SK-N-SH (cell line): ENCODE results near the gene TTC16. TPM values are rescaled to one million over a fixed set of nuclear protein-coding genes. Genes with fewer than 3 reads are reported as not detected.

ENCODE experiments used
- CTCF ChIA-PET: fragments of 300-600, 350-600 bp; formaldehyde crosslinking; extraction: SDS; loops from one replicate; lab custom pipeline; 2021; lab: Yijun Ruan, JAX
- POLR2A ChIA-PET: fragments of 350-600 bp; sonication (Branson Sonifier 250); formaldehyde crosslinking; extraction: SDS; loops from one replicate; lab custom pipeline; 2020; ENCODE audit warnings: antibody characterized with exemption, inconsistent platforms; lab: Yijun Ruan, JAX
- DNase-seq: peaks from one replicate; pipeline ENCODE4 v3.0.0; 2012
- H2AFZ ChIP-seq: fragments of 200-600 bp; sonication (generic); 2 replicates; pipeline ENCODE4 v1.8.1; 2016; ENCODE audit warnings: antibody characterized with exemption, mild to moderate bottlenecking, low read depth
- H3F3A ChIP-seq: fragments of 200-600 bp; sonication (generic); replicated peaks from 2 replicates; pipeline ENCODE3; 2016; ENCODE audit warnings: antibody characterized with exemption, mild to moderate bottlenecking; ENCODE audit not compliant: insufficient read depth
- H3K27ac ChIP-seq, 2 experiments: fragments of 200-500 bp in 1 of 2; fragments of 200-600 bp in 1 of 2; sonication (Bioruptor generic) in 1 of 2; sonication (generic), shearing (Covaris generic) in 1 of 2; 2 replicates each; pipeline versions ENCODE4 v1.5.1 to v1.6.1; 2014 to 2016; ENCODE audit warnings: low read depth in 2 of 2, inconsistent platforms in 1 of 2, low read length in 1 of 2, mild to moderate bottlenecking in 1 of 2, mixed read lengths in 1 of 2
- H3K27me3 ChIP-seq: fragments of 200-600 bp; sonication (generic), shearing (Covaris generic); 2 replicates; pipeline ENCODE4 v1.6.1; 2016; ENCODE audit warnings: mixed run types; ENCODE audit not compliant: insufficient read depth
- H3K36me3 ChIP-seq, 2 experiments: fragments of 200-500 bp in 1 of 2; fragments of 200-600 bp in 1 of 2; sonication (Bioruptor generic) in 1 of 2; sonication (generic) in 1 of 2; replicated peaks in 1 of 2; 2 replicates each; pipeline versions ENCODE3 to v1.5.1; 2014 to 2016; ENCODE audit warnings: low read length in 1 of 2, mild to moderate bottlenecking in 1 of 2; ENCODE audit not compliant: insufficient read depth in 2 of 2, control insufficient read depth in 1 of 2
- H3K4me1 ChIP-seq, 2 experiments: fragments of 200-500 bp in 1 of 2; fragments of 200-600 bp in 1 of 2; sonication (Bioruptor generic) in 1 of 2; sonication (generic), shearing (Covaris generic) in 1 of 2; 2 replicates each; pipeline versions ENCODE4 v1.5.1 to v1.6.1; 2014 to 2016; ENCODE audit warnings: low read depth in 1 of 2, low read length in 1 of 2, mixed run types in 1 of 2; ENCODE audit not compliant: insufficient read depth in 2 of 2, control insufficient read depth in 1 of 2
- H3K4me2 ChIP-seq: fragments of 200-600 bp; sonication (generic), shearing (Covaris generic); 2 replicates; pipeline ENCODE4 v1.6.1; 2017; ENCODE audit warnings: mixed run types
- H3K4me3 ChIP-seq, 2 experiments: fragments of 200-500 bp in 1 of 2; fragments of 200-600 bp in 1 of 2; sonication (Bioruptor generic) in 1 of 2; sonication (generic), shearing (Covaris generic) in 1 of 2; 2 replicates each; pipeline versions ENCODE4 v1.5.1 to v1.8.1; 2014 to 2016; ENCODE audit warnings: low read depth in 2 of 2, inconsistent platforms in 1 of 2, low read length in 1 of 2, mild to moderate bottlenecking in 1 of 2, mixed read lengths in 1 of 2, moderate library complexity in 1 of 2
- H3K79me2 ChIP-seq: fragments of 200-600 bp; sonication (generic); 2 replicates; pipeline ENCODE4 v1.8.1; 2017; ENCODE audit warnings: mild to moderate bottlenecking; ENCODE audit not compliant: insufficient read depth
- H3K9ac ChIP-seq: fragments of 200-600 bp; sonication (generic); 2 replicates; pipeline ENCODE4 v1.6.1; 2017; ENCODE audit warnings: mixed run types
- H3K9me2 ChIP-seq: fragments of 200-600 bp; sonication (generic); 2 replicates; pipeline ENCODE4 v1.6.1; 2017; ENCODE audit warnings: mixed run types
- H3K9me3 ChIP-seq: fragments of 200-600 bp; sonication (generic); 2 replicates; pipeline ENCODE4 v1.6.1; 2017; ENCODE audit warnings: mixed run types, mild to moderate bottlenecking, moderate library complexity
- H4K20me1 ChIP-seq: fragments of 200-600 bp; sonication (generic); 2 replicates; pipeline ENCODE4 v1.6.1; 2017; ENCODE audit warnings: mild to moderate bottlenecking, mixed run types; ENCODE audit not compliant: insufficient read depth
- FOSL2 ChIP-seq: IDR thresholded peaks from 2 replicates; pipeline ENCODE4 v1.4.0; 2012; ENCODE audit warnings: low read depth, mild to moderate bottlenecking, moderate library complexity, borderline replicate concordance
- FOXM1 ChIP-seq: IDR thresholded peaks from 2 replicates; pipeline ENCODE4 v1.4.0; 2012; ENCODE audit warnings: low read depth, mild to moderate bottlenecking
- GABPA ChIP-seq: IDR thresholded peaks from 2 replicates; pipeline ENCODE4 v1.4.0; 2012; ENCODE audit warnings: low read depth, mild to moderate bottlenecking
- JUND ChIP-seq: IDR thresholded peaks from 2 replicates; pipeline ENCODE4 v1.4.0; 2012
- MAX ChIP-seq: IDR thresholded peaks from 2 replicates; pipeline ENCODE4 v1.4.0; 2012; ENCODE audit warnings: low read depth
- MEF2A ChIP-seq: IDR thresholded peaks from 2 replicates; pipeline ENCODE4 v1.4.0; 2012; ENCODE audit warnings: low read depth, borderline replicate concordance
- POLR2AphosphoS5 ChIP-seq: IDR thresholded peaks from 2 replicates; pipeline ENCODE4 v1.6.1; 2012; ENCODE audit warnings: low read depth, low read length
- RCOR1 ChIP-seq: fragments of 150-350 bp; IDR thresholded peaks from 2 replicates; pipeline ENCODE4 v1.6.1; 2017; ENCODE audit warnings: antibody characterized with exemption, low read length
- REST ChIP-seq: IDR thresholded peaks from 2 replicates; pipeline ENCODE4 v1.6.1; 2012; ENCODE audit warnings: mild to moderate bottlenecking, low read depth, low read length, moderate library complexity
- TCF12 ChIP-seq: IDR thresholded peaks from 2 replicates; pipeline ENCODE4 v1.4.0; 2012
- USF2 ChIP-seq: fragments of 150-350 bp; IDR thresholded peaks from 2 replicates; pipeline ENCODE4 v1.6.1; 2017; ENCODE audit warnings: antibody characterized with exemption, low read length, low read depth, borderline replicate concordance
- WGBS: methylation state at CpG from one replicate; pipeline ENCODE4 v1.1.6; 2017; ENCODE audit warnings: low lambda C conversion rate; 5-methylcytosine and 5-hydroxymethylcytosine counted together
- polyA plus RNA-seq, 3 experiments: library from polyadenylated mRNA; depleted of rRNA; stranded (reverse); fragments of >200 nt; gene quantifications; 2 replicates each; pipeline ENCODE4 v1.2.3, GENCODE V29; 2012
- TF ChIP-seq, protein P1 (sequence below): fragments of 150-350 bp; IDR thresholded peaks from 2 replicates; pipeline ENCODE4 v1.6.1; 2016; ENCODE audit warnings: mild to moderate bottlenecking, low read depth, low read length
- TF ChIP-seq, protein P2 (sequence below): IDR thresholded peaks from 2 replicates; pipeline ENCODE4 v1.4.0; 2012; ENCODE audit warnings: low read depth, borderline replicate concordance

TTC16 gene
- polyA plus RNA-seq, 1 of the 3 experiments (the other 2 are of a cell fraction): 0.05 TPM

GRCh38 chr9:127692071-127692470 is 23.8 kb upstream of the TTC16 start:
- Histone ChIP-seq H3K4me3 (no peak overlapping the region), H2AFZ (no peak overlapping the region), H3K4me2 (no peak overlapping the region), H3F3A (peaks cover 3% of the 10 kb centered on the region), H3K9me2 (no peaks in the 10 kb centered on the region), H3K9me3 (no peaks in the 10 kb centered on the region), H3K9ac (no peak overlapping the region), H3K27me3 (no peaks in the 10 kb centered on the region), H3K27ac (no peak overlapping the region), H4K20me1 (no peaks in the 10 kb centered on the region), H3K79me2 (no peaks in the 10 kb centered on the region), H3K36me3 (peaks cover 12 to 44% of the 10 kb centered on the region in 2 experiments), H3K4me1 (peaks cover 0 to 3% of the 10 kb centered on the region in 2 experiments; a peak in 1 of 4 replicates)
- POLR2A ChIA-PET: interaction anchor here (1.4 kb wide), 1 partner anchor 9 kb away, joined by 3 read pairs; no protein-coding TSS in a partner anchor
- CTCF ChIA-PET: interaction anchor here (0.9 to 2.2 kb wide), 4 partner anchors 18 to 177 kb away, joined by 3 to 9 read pairs (median 4); partner anchors contain the start of gene TOR2A
- DNase-seq: no peak
- 94% methylated on average over 20 of the region's 20 CpGs for WGBS
- TF ChIP-seq POLR2AphosphoS5: no peak
- TF ChIP-seq TCF12: no peak

DNA sequence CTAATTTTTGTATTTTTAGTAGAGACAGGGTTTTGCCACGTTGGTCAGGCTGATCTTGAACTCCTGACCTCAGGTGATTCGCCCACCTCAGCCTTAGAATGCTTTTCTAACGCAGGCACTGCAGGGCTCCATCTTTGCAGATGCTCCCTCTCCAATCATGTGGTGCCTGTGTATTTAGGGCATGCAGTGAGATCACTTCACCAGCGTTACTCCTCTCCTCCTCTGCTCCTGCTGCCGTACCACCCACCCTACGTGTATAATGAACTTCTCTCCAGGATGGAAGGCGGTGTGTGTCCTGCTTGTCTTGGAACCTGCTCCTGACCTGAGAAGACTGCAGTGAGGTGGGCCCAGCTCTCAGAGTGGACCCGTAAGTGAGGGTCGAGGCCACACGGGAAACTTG is 22.7 kb upstream of the TTC16 start:
- no peak overlapping the region for H3K4me2 ChIP-seq
- TF ChIP-seq MEF2A (no peak), FOXM1 (no peak), USF2 (no peak), FOSL2 (no peak)
- TF ChIP-seq, protein P1, sequence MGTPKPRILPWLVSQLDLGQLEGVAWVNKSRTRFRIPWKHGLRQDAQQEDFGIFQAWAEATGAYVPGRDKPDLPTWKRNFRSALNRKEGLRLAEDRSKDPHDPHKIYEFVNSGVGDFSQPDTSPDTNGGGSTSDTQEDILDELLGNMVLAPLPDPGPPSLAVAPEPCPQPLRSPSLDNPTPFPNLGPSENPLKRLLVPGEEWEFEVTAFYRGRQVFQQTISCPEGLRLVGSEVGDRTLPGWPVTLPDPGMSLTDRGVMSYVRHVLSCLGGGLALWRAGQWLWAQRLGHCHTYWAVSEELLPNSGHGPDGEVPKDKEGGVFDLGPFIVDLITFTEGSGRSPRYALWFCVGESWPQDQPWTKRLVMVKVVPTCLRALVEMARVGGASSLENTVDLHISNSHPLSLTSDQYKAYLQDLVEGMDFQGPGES: no peak
- H3K9me2 ChIP-seq: no peaks in the 10 kb centered on the region
- ChIA-PET POLR2A (no interaction called here), CTCF (interaction anchor here (1.3 to 1.6 kb wide), 2 partner anchors 13 to 229 kb away, joined by 3 to 5 read pairs; no protein-coding TSS in a partner anchor)
- no peaks in the 10 kb centered on the region for H3K9me3 ChIP-seq
- WGBS: 93% methylated on average over 10 of the region's 10 CpGs
- H3K27ac ChIP-seq: no peak overlapping the region
- no peaks in the 10 kb centered on the region for H3K79me2 ChIP-seq
- H3K36me3 ChIP-seq: peaks cover 11 to 37% of the 10 kb centered on the region in 2 experiments
- no peak overlapping the region for H3K4me3 ChIP-seq
- H2AFZ ChIP-seq: no peak overlapping the region
- no peak overlapping the region for H3K9ac ChIP-seq
- H3F3A ChIP-seq: peaks cover 9% of the 10 kb centered on the region
- peaks cover 0 to 3% of the 10 kb centered on the region in 2 experiments; a peak in 1 of 4 replicates for H3K4me1 ChIP-seq
- no peaks in the 10 kb centered on the region for H3K27me3 ChIP-seq
- DNase-seq: no peak
- H4K20me1 ChIP-seq: no peaks in the 10 kb centered on the region

- Histone ChIP-seq H3K4me3 (no peak overlapping the region), H3K79me2 (no peaks in the 10 kb centered on the region), H3F3A (peaks cover 14% of the 10 kb centered on the region), H3K9ac (no peak overlapping the region), H3K9me3 (no peaks in the 10 kb centered on the region), H3K4me2 (no peak overlapping the region), H3K27ac (no peak overlapping the region), H3K4me1 (peaks cover 0 to 3% of the 10 kb centered on the region in 2 experiments; a peak in 1 of 4 replicates), H3K27me3 (no peaks in the 10 kb centered on the region), H3K9me2 (no peaks in the 10 kb centered on the region), H2AFZ (no peak overlapping the region), H4K20me1 (no peaks in the 10 kb centered on the region), H3K36me3 (peaks cover 11 to 32% of the 10 kb centered on the region in 2 experiments)
- WGBS: 90% methylated on average over 4 of the region's 4 CpGs
- ChIA-PET POLR2A (no interaction called here), CTCF (interaction anchor here (1.3 to 1.6 kb wide), 2 partner anchors 14 to 228 kb away, joined by 3 to 5 read pairs; no protein-coding TSS in a partner anchor)
- no peak for DNase-seq
- TF ChIP-seq, protein P2, sequence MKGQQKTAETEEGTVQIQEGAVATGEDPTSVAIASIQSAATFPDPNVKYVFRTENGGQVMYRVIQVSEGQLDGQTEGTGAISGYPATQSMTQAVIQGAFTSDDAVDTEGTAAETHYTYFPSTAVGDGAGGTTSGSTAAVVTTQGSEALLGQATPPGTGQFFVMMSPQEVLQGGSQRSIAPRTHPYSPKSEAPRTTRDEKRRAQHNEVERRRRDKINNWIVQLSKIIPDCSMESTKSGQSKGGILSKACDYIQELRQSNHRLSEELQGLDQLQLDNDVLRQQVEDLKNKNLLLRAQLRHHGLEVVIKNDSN: no peak
- TF ChIP-seq JUND: no peak
- TF ChIP-seq, protein P1: no peak
- no peak for TF ChIP-seq RCOR1
- TF ChIP-seq GABPA: no peak
- no peak for TF ChIP-seq FOSL2
- TF ChIP-seq MAX: no peak
- no peak for TF ChIP-seq REST
Measured at GRCh38 chr9:127693697-127694096, 22.2 kb upstream of the TTC16 start.
